ENCODE measurements around the gene DAPK1.

GRCh38 chr9:87548159-87548558 is 50.5 kb downstream of the DAPK1 start:
- TF ChIP-seq FOXM1 (IDR thresholded peaks at IDR 0.05; ENCODE audit: borderline replicate concordance, low read depth) (no peak), TEAD4 (IDR thresholded peaks at IDR 0.05) (no peak), EGR1 (IDR thresholded peaks at IDR 0.05) (no peak), ZBTB7A (IDR thresholded peaks at IDR 0.05; ENCODE audit: low read depth) (no peak), RAD21 (IDR thresholded peaks at IDR 0.05; ENCODE audit: low read depth) (no peak), TCF12 (IDR thresholded peaks at IDR 0.05; ENCODE audit: low read depth) (no peak), TAF1 (IDR thresholded peaks at IDR 0.05; ENCODE audit: low read depth) (no peak), EP300 (IDR thresholded peaks at IDR 0.05; ENCODE audit: borderline replicate concordance) (no peak), CEBPB (IDR thresholded peaks at IDR 0.05) (no peak), MAX (IDR thresholded peaks at IDR 0.05) (no peak)

Measured in Ishikawa (cell line).